HCT116 (cell line): ENCODE data around the gene WNT1.

Experiments used
- CTCF ChIP-seq, 3 experiments: fragments of 200-600 bp in 1 of 3; sonication (generic) in 1 of 3; IDR thresholded peaks in 2 of 3; conservative IDR thresholded peaks in 1 of 3; 2 replicates each; pipeline ENCODE4 v1.5.1; 2012 to 2017; ENCODE audit warnings: low read depth in 2 of 3, low read length in 2 of 3, antibody characterized with exemption in 1 of 3, borderline replicate concordance in 1 of 3, control low read depth in 1 of 3, mild to moderate bottlenecking in 1 of 3, mixed read lengths in 1 of 3, mixed run types in 1 of 3, moderate library complexity in 1 of 3; ENCODE audit not compliant: insufficient read depth in 1 of 3
- POLR2AphosphoS5 ChIP-seq: IDR thresholded peaks from 2 replicates; pipeline ENCODE4 v1.6.1; 2011; ENCODE audit warnings: mild to moderate bottlenecking, low read depth, low read length, moderate library complexity

GRCh38 chr12:49030714-49031572 is 52.8 kb downstream of the WNT1 start:
- TF ChIP-seq CTCF (IDR thresholded peaks at IDR 0.05 in 2 of 3, conservative IDR thresholded peaks at IDR 0.05 in 1 of 3; ENCODE audit: borderline replicate concordance in 1 of 3, insufficient read depth in 1 of 3, low read depth in 2 of 3, low read length in 2 of 3) (no peak), POLR2AphosphoS5 (no peak)
